Endothelial cell of umbilical vein (primary cell): Measurements from ENCODE around the gene FERMT2.

Experiments
- CTCF ChIP-seq, 2 donors: IDR thresholded peaks; 1 replicate in 1 of 2; 2 replicates in 1 of 2; pipeline ENCODE4 v1.5.1; 2011; ENCODE audit warnings: low read length in 2 of 2, mild to moderate bottlenecking in 2 of 2, moderate library complexity in 2 of 2, control low read depth in 1 of 2, inconsistent platforms in 1 of 2, low read depth in 1 of 2; ENCODE audit not compliant: insufficient read depth in 1 of 2; ENCODE audit errors: extremely low read depth in 1 of 2
- EZH2 ChIP-seq: IDR thresholded peaks from 2 replicates; pipeline ENCODE4 v1.6.1; 2012; ENCODE audit warnings: borderline replicate concordance, low read depth, mild to moderate bottlenecking, moderate library complexity, low read length, inconsistent platforms; ENCODE audit not compliant: severe bottlenecking
- FOS ChIP-seq: IDR thresholded peaks from 2 replicates; pipeline ENCODE4 v1.6.1; 2011; ENCODE audit warnings: mild to moderate bottlenecking, low read length, moderate library complexity, borderline replicate concordance; ENCODE audit not compliant: insufficient read depth
- JUN ChIP-seq: IDR thresholded peaks from 2 replicates; pipeline ENCODE4 v1.6.1; 2011; ENCODE audit warnings: borderline replicate concordance, low read depth; ENCODE audit not compliant: insufficient read length, insufficient read depth
- MAX ChIP-seq: IDR thresholded peaks from 2 replicates; pipeline ENCODE4 v1.6.1; 2011; ENCODE audit not compliant: insufficient read depth, insufficient read length
- MYC ChIP-seq: IDR thresholded peaks from one replicate; pipeline ENCODE4 v1.6.1; 2011; ENCODE audit warnings: mild to moderate bottlenecking, low read depth, low read length
- POLR2A ChIP-seq: IDR thresholded peaks from 2 replicates; pipeline ENCODE4 v1.6.1; 2012; ENCODE audit warnings: low read depth, mild to moderate bottlenecking, control low read depth, low read length
- POLR2AphosphoS5 ChIP-seq: IDR thresholded peaks from 2 replicates; pipeline ENCODE4 v1.6.1; 2012; ENCODE audit warnings: low read depth, mild to moderate bottlenecking, control low read depth, low read length, moderate library complexity; ENCODE audit not compliant: insufficient read depth

GRCh38 chr14:52827426-52827825 lies 123.4 kb downstream of the FERMT2 start:
- TF ChIP-seq EZH2, result no peak
- TF ChIP-seq CTCF (IDR thresholded peaks at IDR 0.05; ENCODE audit: extremely low read depth in 1 of 2, insufficient read depth in 1 of 2, low read depth in 1 of 2, low read length in 2 of 2), result no peak
- TF ChIP-seq POLR2A, result no peak
- TF ChIP-seq FOS, result no peak
- TF ChIP-seq JUN, result no peak
- no peak for TF ChIP-seq MAX
- TF ChIP-seq MYC, result no peak
- no peak for TF ChIP-seq POLR2AphosphoS5
